GM12878 (cell line): ENCODE results near the gene FBXO17. TPM values are rescaled to one million over a fixed set of nuclear protein-coding genes. Genes with fewer than 3 reads are reported as not detected.

Source experiments
- BCL3 ChIP-seq: IDR thresholded peaks from 2 replicates; pipeline ENCODE4 v1.6.1; 2011; ENCODE audit warnings: borderline replicate concordance, low read depth, mild to moderate bottlenecking, moderate library complexity, low read length; ENCODE audit not compliant: insufficient read depth, poor library complexity, severe bottlenecking
- BRCA1 ChIP-seq: IDR thresholded peaks from 2 replicates; pipeline ENCODE4 v1.6.1; 2011; ENCODE audit warnings: low read depth, low read length, improper control_type of control experiment
- CEBPZ ChIP-seq: fragments of 150-350 bp; IDR thresholded peaks from 2 replicates; pipeline ENCODE4 v1.6.1; 2016; ENCODE audit warnings: low read depth, low read length
- CHD1 ChIP-seq: IDR thresholded peaks from 2 replicates; pipeline ENCODE4 v1.6.1; 2012; ENCODE audit warnings: low read depth, low read length, improper control_type of control experiment
- EED ChIP-seq: sonication (generic); IDR thresholded peaks from 2 replicates; pipeline ENCODE4 v1.6.1; 2016; ENCODE audit warnings: antibody characterized with exemption, low read depth
- ELK1 ChIP-seq: IDR thresholded peaks from 2 replicates; pipeline ENCODE4 v1.6.1; 2012; ENCODE audit warnings: low read depth, low read length, improper control_type of control experiment
- ESRRA ChIP-seq: IDR thresholded peaks from 2 replicates; pipeline ENCODE4 v1.6.1; 2012; ENCODE audit warnings: mild to moderate bottlenecking, low read length, improper control_type of control experiment
- GABPA ChIP-seq: IDR thresholded peaks from 2 replicates; pipeline ENCODE4 v1.6.1; 2014; ENCODE audit warnings: antibody characterized with exemption, low read depth, mild to moderate bottlenecking, inconsistent platforms
- HDAC6 ChIP-seq: fragments of 200-600 bp; sonication (generic); IDR thresholded peaks from one replicate; pipeline ENCODE4 v1.8.0; 2017; ENCODE audit warnings: antibody characterized with exemption; ENCODE audit not compliant: unreplicated experiment
- MAX ChIP-seq: IDR thresholded peaks from 2 replicates; pipeline ENCODE4 v1.6.1; 2012; ENCODE audit warnings: low read depth, low read length, improper control_type of control experiment
- MYC ChIP-seq: IDR thresholded peaks from 2 replicates; pipeline ENCODE4 v1.6.1; 2011; ENCODE audit warnings: mild to moderate bottlenecking, low read length, moderate library complexity, inconsistent platforms; ENCODE audit not compliant: insufficient read depth, insufficient replicate concordance, insufficient read length, severe bottlenecking
- NFXL1 ChIP-seq: fragments of 450-650 bp; IDR thresholded peaks from 2 replicates; pipeline ENCODE4 v1.6.1; 2017; ENCODE audit warnings: antibody characterized with exemption, mild to moderate bottlenecking, borderline replicate concordance
- NR2C1 ChIP-seq: fragments of 450-650 bp; IDR thresholded peaks from 2 replicates; pipeline ENCODE4 v1.6.1; 2017; ENCODE audit warnings: antibody characterized with exemption, mild to moderate bottlenecking, moderate library complexity
- POLR2A ChIP-seq: IDR thresholded peaks from 2 replicates; pipeline ENCODE4 v1.6.1; 2011; ENCODE audit warnings: low read depth, mild to moderate bottlenecking, low read length
- SIN3A ChIP-seq: IDR thresholded peaks from 2 replicates; pipeline ENCODE4 v1.6.1; 2012; ENCODE audit warnings: low read depth, low read length, improper control_type of control experiment
- SMAD5 ChIP-seq: IDR thresholded peaks from 2 replicates; pipeline ENCODE4 v1.6.1; 2016; ENCODE audit warnings: antibody characterized with exemption, low read depth
- SREBF1 ChIP-seq: IDR thresholded peaks from 2 replicates; pipeline ENCODE4 v1.6.1; 2012; ENCODE audit warnings: mild to moderate bottlenecking, low read length
- polyA plus RNA-seq, 11 experiments: library from polyadenylated mRNA; depleted of rRNA in 4 of 11; unstranded in 6 of 11; stranded (reverse) in 5 of 11; fragments of >200 nt; fragmentation: Nextera tagmentation in 4 of 11; fragmentation: Illumina TruSeq in 1 of 11; extraction: Ambion mirVana in 4 of 11; extraction: Trizol in 1 of 11; gene quantifications; 1 replicate in 1 of 11; 2 replicates in 10 of 11; pipeline versions ENCODE4 v1.2.1 to v1.2.3, GENCODE V29; 2011 to 2016; ENCODE audit warnings: inconsistent platforms in 2 of 11, missing spikeins in 2 of 11, low read depth in 1 of 11
- total RNA-seq, 4 experiments: library from RNA; depleted of rRNA in 3 of 4; stranded (reverse); fragments of >200 nt in 3 of 4; fragmentation: Illumina TruSeq in 1 of 4; extraction: Trizol in 1 of 4; gene quantifications; 2 replicates each; pipeline versions ENCODE4 v1.2.1 to v1.2.3, GENCODE V29; 2013 to 2021
- TF ChIP-seq, protein P1 (sequence below): fragments of 450-650 bp; IDR thresholded peaks from 2 replicates; pipeline ENCODE4 v1.6.1; 2016; ENCODE audit warnings: mild to moderate bottlenecking
- TF ChIP-seq, protein P2 (sequence below): fragments of 450-650 bp; IDR thresholded peaks from 2 replicates; pipeline ENCODE4 v1.6.1; 2017; ENCODE audit warnings: mild to moderate bottlenecking, moderate library complexity

The FBXO17 gene
- total and polyA plus RNA-seq, 10 of the 15 experiments (the other 5 are each of a cell fraction or from before 2014, with no cell fraction given), result 2.2 to 11.1 (median 5.3) TPM

DNA sequence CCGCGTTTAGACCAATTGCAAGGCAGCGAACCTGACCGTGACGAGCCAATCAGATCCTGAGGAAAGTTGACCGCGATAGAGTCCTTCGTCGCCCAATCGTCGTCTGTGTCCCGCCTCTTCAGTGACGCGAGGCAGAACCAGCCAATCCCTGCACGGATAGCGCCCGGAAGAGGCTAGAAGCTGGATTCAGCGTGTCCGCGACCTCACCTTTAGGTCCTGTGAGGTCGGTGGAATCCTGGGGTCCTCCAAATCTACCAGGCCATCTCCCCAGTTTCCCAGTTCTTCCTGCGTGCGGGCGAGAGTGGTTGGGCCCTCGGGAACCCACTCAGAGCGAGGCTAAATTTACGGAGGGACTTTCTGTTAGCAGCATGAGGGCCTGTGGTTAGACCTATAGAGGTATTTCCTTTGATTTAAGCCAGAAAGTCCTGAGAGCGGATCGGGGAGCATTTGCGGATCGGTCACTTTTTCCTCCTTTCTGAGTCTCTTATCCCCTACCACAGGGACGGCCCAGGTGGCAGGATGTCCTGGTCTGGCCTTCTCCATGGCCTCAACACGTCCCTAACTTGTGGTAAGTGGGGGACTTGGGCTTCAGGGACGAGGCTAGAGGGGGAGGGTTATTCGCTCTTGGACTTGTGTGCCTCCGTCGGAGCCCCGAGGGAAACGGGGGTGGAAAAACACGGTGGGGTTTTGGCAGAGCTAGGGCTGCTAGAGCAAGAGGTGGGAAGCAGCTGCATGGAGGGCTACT, 44.6 kb downstream of the FBXO17 start, which contains the start of gene MRPS12 (continued):
- TF ChIP-seq ELK1 (no peak), EED (peak; percentile 52), GABPA (peak; percentile 79), NR2C1 (no peak), NFXL1 (no peak), MAX (peak; percentile 42; the same call in 1 of the 2 replicates), BCL3 (no peak), ESRRA (no peak), SREBF1 (no peak), CHD1 (no peak), CEBPZ (peak; percentile 75), SMAD5 (peak; percentile 72; the same call in 1 of the 2 replicates), SIN3A (no peak; the same call in none of the 2 replicates), HDAC6 (no peak), BRCA1 (no peak), POLR2A (peak; percentile 87), MYC (peak; percentile 61)
- TF ChIP-seq, protein P1, sequence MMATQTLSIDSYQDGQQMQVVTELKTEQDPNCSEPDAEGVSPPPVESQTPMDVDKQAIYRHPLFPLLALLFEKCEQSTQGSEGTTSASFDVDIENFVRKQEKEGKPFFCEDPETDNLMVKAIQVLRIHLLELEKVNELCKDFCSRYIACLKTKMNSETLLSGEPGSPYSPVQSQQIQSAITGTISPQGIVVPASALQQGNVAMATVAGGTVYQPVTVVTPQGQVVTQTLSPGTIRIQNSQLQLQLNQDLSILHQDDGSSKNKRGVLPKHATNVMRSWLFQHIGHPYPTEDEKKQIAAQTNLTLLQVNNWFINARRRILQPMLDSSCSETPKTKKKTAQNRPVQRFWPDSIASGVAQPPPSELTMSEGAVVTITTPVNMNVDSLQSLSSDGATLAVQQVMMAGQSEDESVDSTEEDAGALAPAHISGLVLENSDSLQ, result peak; percentile 96
- TF ChIP-seq, protein P2, sequence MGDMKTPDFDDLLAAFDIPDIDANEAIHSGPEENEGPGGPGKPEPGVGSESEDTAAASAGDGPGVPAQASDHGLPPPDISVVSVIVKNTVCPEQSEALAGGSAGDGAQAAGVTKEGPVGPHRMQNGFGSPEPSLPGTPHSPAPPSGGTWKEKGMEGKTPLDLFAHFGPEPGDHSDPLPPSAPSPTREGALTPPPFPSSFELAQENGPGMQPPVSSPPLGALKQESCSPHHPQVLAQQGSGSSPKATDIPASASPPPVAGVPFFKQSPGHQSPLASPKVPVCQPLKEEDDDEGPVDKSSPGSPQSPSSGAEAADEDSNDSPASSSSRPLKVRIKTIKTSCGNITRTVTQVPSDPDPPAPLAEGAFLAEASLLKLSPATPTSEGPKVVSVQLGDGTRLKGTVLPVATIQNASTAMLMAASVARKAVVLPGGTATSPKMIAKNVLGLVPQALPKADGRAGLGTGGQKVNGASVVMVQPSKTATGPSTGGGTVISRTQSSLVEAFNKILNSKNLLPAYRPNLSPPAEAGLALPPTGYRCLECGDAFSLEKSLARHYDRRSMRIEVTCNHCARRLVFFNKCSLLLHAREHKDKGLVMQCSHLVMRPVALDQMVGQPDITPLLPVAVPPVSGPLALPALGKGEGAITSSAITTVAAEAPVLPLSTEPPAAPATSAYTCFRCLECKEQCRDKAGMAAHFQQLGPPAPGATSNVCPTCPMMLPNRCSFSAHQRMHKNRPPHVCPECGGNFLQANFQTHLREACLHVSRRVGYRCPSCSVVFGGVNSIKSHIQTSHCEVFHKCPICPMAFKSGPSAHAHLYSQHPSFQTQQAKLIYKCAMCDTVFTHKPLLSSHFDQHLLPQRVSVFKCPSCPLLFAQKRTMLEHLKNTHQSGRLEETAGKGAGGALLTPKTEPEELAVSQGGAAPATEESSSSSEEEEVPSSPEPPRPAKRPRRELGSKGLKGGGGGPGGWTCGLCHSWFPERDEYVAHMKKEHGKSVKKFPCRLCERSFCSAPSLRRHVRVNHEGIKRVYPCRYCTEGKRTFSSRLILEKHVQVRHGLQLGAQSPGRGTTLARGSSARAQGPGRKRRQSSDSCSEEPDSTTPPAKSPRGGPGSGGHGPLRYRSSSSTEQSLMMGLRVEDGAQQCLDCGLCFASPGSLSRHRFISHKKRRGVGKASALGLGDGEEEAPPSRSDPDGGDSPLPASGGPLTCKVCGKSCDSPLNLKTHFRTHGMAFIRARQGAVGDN, result peak; percentile 38
